WTC11 (cell line): ENCODE measurements around the gene PRLR. TPM values are rescaled to one million over a fixed set of nuclear protein-coding genes. Genes with fewer than 3 reads are reported as not detected.

ENCODE experiments used
- ATAC-seq: fragments of 200-7000 bp; cut with Tn5 transposase; 2 replicates; pipeline ENCODE4 v1.10.0; 2021; ENCODE audit warnings: mild to moderate bottlenecking, moderate library complexity
- CTCF ChIA-PET: fragments of 300-600 bp; sonication (Branson Sonifier 250); formaldehyde crosslinking; loops from one replicate; lab custom pipeline; 2021; ENCODE audit warnings: antibody characterized with exemption; lab: Charles Lee
- POLR2A ChIA-PET: fragments of 350-600 bp; sonication (Branson Sonifier 250); formaldehyde crosslinking; loops from one replicate; lab custom pipeline; 2021; ENCODE audit warnings: antibody characterized with exemption; lab: Charles Lee
- DNase-seq: peaks from one replicate; pipeline ENCODE4 v3.0.0; 2021; ENCODE audit warnings: low spot score
- H3K27ac Mint-ChIP-seq: 2 replicates; pipeline ENCODE4 v1.8.0; 2021; ENCODE audit warnings: mixed read lengths
- H3K27me3 Mint-ChIP-seq: 2 replicates; pipeline ENCODE4 v1.8.0; 2021; ENCODE audit warnings: low read depth, mild to moderate bottlenecking, moderate library complexity, mixed read lengths
- H3K36me3 Mint-ChIP-seq: 2 replicates; pipeline ENCODE4 v1.8.0; 2021; ENCODE audit warnings: mixed read lengths
- H3K4me1 Mint-ChIP-seq: 2 replicates; pipeline ENCODE4 v1.8.0; 2022; ENCODE audit warnings: mixed read lengths
- H3K4me3 Mint-ChIP-seq: 2 replicates; pipeline ENCODE4 v1.8.0; 2021; ENCODE audit warnings: mild to moderate bottlenecking, moderate library complexity, mixed read lengths
- H3K9me3 Mint-ChIP-seq: 2 replicates; pipeline ENCODE4 v1.8.0; 2021; ENCODE audit warnings: mixed read lengths
- CREB1 ChIP-seq: sonication (generic); formaldehyde crosslinking; IDR thresholded peaks from 2 replicates; pipeline ENCODE4 v1.8.0; 2023; ENCODE audit warnings: mild to moderate bottlenecking, missing genetic modification reagents
- FOXJ3 ChIP-seq: sonication (generic); formaldehyde crosslinking; IDR thresholded peaks from 2 replicates; pipeline ENCODE4 v1.9.0; 2021; ENCODE audit warnings: missing genetic modification reagents, mild to moderate bottlenecking, borderline replicate concordance
- GABPB1 ChIP-seq: sonication (generic); formaldehyde crosslinking; IDR thresholded peaks from 2 replicates; pipeline ENCODE4 v1.8.1; 2023; ENCODE audit warnings: mild to moderate bottlenecking, missing genetic modification reagents
- GRHL2 ChIP-seq: fragments of 250-450 bp; sonication (Bioruptor Pico); IDR thresholded peaks from 2 replicates; pipeline ENCODE4 v1.8.0; 2022; ENCODE audit warnings: mild to moderate bottlenecking, moderate library complexity; ENCODE audit not compliant: insufficient replicate concordance, severe bottlenecking
- IRF2 ChIP-seq: sonication (generic); formaldehyde crosslinking; IDR thresholded peaks from 2 replicates; pipeline ENCODE4 v1.8.0; 2022; ENCODE audit warnings: low read depth, missing genetic modification reagents, borderline replicate concordance
- NR3C1 ChIP-seq: sonication (generic); formaldehyde crosslinking; conservative IDR thresholded peaks from 2 replicates; pipeline ENCODE4 v1.8.1; 2023; ENCODE audit warnings: low read depth, mild to moderate bottlenecking, missing genetic modification reagents
- PRRX2 ChIP-seq: fragments of 250-450 bp; sonication (Bioruptor Pico); IDR thresholded peaks from 2 replicates; pipeline ENCODE4 v1.8.0; 2021; ENCODE audit warnings: mild to moderate bottlenecking
- SMAD4 ChIP-seq: sonication (generic); formaldehyde crosslinking; IDR thresholded peaks from 2 replicates; pipeline ENCODE4 v1.8.0; 2022; ENCODE audit warnings: mild to moderate bottlenecking, missing genetic modification reagents
- TCF7 ChIP-seq: sonication (generic); formaldehyde crosslinking; IDR thresholded peaks from 2 replicates; pipeline ENCODE4 v1.8.0; 2022; ENCODE audit warnings: mild to moderate bottlenecking, low read depth, missing genetic modification reagents, moderate library complexity
- ZBTB21 ChIP-seq: sonication (generic); formaldehyde crosslinking; IDR thresholded peaks from 2 replicates; pipeline ENCODE4 v1.8.1; 2023; ENCODE audit warnings: mild to moderate bottlenecking, missing genetic modification reagents, borderline replicate concordance
- ZNF232 ChIP-seq: sonication (generic); formaldehyde crosslinking; IDR thresholded peaks from 2 replicates; pipeline ENCODE4 v1.8.0; 2022; ENCODE audit warnings: mild to moderate bottlenecking, missing genetic modification reagents
- ZNF671 ChIP-seq: fragments of 250-450 bp; sonication (Bioruptor Pico); IDR thresholded peaks from 2 replicates; pipeline ENCODE4 v1.8.0; 2021; ENCODE audit warnings: mild to moderate bottlenecking
- total RNA-seq: library from RNA; stranded (reverse); gene quantifications from 3 replicates; pipeline ENCODE4 v1.2.3, GENCODE V29; 2021
- TF ChIP-seq, protein P1 (sequence below): fragments of 250-450 bp; sonication (Bioruptor Pico); IDR thresholded peaks from 2 replicates; pipeline ENCODE4 v1.9.0; 2021; ENCODE audit warnings: mild to moderate bottlenecking
- TF ChIP-seq, protein P2 (sequence below): sonication (generic); formaldehyde crosslinking; IDR thresholded peaks from 2 replicates; pipeline ENCODE4 v1.8.1; 2022; ENCODE audit warnings: missing genetic modification reagents, borderline replicate concordance
- TF ChIP-seq, protein P3 (sequence below): sonication (generic); formaldehyde crosslinking; IDR thresholded peaks from 2 replicates; pipeline ENCODE4 v1.8.1; 2023; ENCODE audit warnings: mild to moderate bottlenecking, missing genetic modification reagents
- TF ChIP-seq, protein P4 (sequence below): fragments of 250-450 bp; sonication (Bioruptor Pico); IDR thresholded peaks from 2 replicates; pipeline ENCODE4 v1.9.0; 2021; ENCODE audit warnings: mild to moderate bottlenecking, borderline replicate concordance
- TF ChIP-seq, protein P5 (sequence below): fragments of 250-450 bp; sonication (Bioruptor Pico); IDR thresholded peaks from 2 replicates; pipeline ENCODE4 v2.1.2; 2022; ENCODE audit warnings: mild to moderate bottlenecking, moderate library complexity
- TF ChIP-seq, protein P6 (sequence below): sonication (generic); formaldehyde crosslinking; conservative IDR thresholded peaks from 2 replicates; pipeline ENCODE4 v1.8.1; 2023; ENCODE audit warnings: mild to moderate bottlenecking, low read depth, missing genetic modification reagents, moderate library complexity
- TF ChIP-seq, protein P7 (sequence below): fragments of 200-600 bp; IDR thresholded peaks from 2 replicates; pipeline ENCODE4 v1.8.0; 2022; ENCODE audit warnings: antibody characterized with exemption

The PRLR gene
- total RNA-seq, 1 experiment from 2014 or later = 3.2 TPM

DNA sequence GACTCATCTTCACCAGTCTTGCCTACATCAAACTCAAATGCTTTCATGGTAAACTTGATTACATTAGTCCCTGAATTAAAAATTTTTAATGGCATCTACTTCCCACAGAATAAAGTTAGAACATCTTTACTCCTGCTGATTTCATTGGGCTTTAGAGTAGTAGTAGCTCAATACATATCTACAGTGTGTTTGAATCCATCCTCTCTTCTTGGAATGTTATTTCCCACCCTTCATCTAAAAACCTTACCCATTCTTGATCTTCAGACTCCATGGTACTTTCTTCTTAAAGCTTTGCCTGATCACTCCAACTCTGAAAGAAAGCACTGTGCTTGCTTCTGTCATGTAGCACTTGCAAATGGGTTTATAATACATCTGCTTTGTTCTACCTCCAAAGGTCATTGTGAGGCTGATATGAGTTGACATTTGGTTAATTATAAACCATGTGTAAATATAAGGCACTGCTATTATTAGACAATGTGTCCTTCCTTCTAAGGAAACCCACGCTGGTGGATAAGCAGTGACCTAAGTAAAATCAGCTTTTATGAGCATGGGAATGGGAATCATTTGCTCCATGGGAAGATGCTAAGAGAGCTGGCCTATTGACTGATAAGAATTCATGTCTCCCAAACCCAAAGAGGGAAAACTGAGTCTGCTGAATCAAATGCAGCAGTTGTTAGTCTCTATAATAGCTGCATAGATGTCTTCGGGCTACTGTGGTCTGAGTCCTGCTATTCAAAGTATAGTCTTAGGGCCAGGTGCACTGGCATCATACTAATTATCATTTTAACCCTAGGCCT lies 7.5 kb upstream of the PRLR start (continued):
- TF ChIP-seq, protein P1, sequence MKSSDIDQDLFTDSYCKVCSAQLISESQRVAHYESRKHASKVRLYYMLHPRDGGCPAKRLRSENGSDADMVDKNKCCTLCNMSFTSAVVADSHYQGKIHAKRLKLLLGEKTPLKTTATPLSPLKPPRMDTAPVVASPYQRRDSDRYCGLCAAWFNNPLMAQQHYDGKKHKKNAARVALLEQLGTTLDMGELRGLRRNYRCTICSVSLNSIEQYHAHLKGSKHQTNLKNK (CRISPR knock-in tag) = no peak
- TF ChIP-seq, protein P2, sequence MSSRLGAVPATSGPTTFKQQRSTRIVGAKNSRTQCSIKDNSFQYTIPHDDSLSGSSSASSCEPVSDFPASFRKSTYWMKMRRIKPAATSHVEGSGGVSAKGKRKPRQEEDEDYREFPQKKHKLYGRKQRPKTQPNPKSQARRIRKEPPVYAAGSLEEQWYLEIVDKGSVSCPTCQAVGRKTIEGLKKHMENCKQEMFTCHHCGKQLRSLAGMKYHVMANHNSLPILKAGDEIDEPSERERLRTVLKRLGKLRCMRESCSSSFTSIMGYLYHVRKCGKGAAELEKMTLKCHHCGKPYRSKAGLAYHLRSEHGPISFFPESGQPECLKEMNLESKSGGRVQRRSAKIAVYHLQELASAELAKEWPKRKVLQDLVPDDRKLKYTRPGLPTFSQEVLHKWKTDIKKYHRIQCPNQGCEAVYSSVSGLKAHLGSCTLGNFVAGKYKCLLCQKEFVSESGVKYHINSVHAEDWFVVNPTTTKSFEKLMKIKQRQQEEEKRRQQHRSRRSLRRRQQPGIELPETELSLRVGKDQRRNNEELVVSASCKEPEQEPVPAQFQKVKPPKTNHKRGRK (CRISPR knock-in tag) = no peak
- TF ChIP-seq, protein P3, sequence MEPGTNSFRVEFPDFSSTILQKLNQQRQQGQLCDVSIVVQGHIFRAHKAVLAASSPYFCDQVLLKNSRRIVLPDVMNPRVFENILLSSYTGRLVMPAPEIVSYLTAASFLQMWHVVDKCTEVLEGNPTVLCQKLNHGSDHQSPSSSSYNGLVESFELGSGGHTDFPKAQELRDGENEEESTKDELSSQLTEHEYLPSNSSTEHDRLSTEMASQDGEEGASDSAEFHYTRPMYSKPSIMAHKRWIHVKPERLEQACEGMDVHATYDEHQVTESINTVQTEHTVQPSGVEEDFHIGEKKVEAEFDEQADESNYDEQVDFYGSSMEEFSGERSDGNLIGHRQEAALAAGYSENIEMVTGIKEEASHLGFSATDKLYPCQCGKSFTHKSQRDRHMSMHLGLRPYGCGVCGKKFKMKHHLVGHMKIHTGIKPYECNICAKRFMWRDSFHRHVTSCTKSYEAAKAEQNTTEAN (CRISPR knock-in tag) = no peak
- no peak for TF ChIP-seq CREB1 (CRISPR knock-in tag)
- TF ChIP-seq IRF2 = no peak

DNA sequence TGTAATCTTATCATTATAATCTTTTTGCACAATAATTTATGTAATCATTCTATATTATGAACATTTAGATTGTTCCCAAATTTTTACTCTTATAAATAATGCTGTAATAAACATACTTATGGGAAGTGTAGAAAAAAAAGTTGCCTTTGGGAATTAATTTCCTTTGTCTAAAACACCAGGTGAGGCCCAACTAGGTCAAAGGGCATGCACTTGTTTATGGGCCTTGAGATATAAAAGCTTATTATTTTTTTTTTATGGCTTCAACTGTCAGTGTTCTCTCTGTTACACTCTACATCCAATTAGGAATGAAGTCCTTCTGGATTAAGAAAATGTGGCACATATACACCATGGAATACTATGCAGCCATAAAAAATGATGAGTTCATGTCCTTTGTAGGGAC lies 6.5 kb upstream of the PRLR start:
- Mint-ChIP-seq H3K9me3 (peaks cover 8% of the 10 kb centered on the region), H3K4me3 (no peak overlapping the region), H3K27ac (no peak overlapping the region), H3K36me3 (no peaks in the 10 kb centered on the region), H3K4me1 (peaks cover 21% of the 10 kb centered on the region), H3K27me3 (no peaks in the 10 kb centered on the region)
- POLR2A ChIA-PET = no interaction called here
- ATAC-seq (no peak), DNase-seq (no peak)
- CTCF ChIA-PET = no interaction called here
- TF ChIP-seq PRRX2 (CRISPR knock-in tag) = no peak
- TF ChIP-seq, protein P4, sequence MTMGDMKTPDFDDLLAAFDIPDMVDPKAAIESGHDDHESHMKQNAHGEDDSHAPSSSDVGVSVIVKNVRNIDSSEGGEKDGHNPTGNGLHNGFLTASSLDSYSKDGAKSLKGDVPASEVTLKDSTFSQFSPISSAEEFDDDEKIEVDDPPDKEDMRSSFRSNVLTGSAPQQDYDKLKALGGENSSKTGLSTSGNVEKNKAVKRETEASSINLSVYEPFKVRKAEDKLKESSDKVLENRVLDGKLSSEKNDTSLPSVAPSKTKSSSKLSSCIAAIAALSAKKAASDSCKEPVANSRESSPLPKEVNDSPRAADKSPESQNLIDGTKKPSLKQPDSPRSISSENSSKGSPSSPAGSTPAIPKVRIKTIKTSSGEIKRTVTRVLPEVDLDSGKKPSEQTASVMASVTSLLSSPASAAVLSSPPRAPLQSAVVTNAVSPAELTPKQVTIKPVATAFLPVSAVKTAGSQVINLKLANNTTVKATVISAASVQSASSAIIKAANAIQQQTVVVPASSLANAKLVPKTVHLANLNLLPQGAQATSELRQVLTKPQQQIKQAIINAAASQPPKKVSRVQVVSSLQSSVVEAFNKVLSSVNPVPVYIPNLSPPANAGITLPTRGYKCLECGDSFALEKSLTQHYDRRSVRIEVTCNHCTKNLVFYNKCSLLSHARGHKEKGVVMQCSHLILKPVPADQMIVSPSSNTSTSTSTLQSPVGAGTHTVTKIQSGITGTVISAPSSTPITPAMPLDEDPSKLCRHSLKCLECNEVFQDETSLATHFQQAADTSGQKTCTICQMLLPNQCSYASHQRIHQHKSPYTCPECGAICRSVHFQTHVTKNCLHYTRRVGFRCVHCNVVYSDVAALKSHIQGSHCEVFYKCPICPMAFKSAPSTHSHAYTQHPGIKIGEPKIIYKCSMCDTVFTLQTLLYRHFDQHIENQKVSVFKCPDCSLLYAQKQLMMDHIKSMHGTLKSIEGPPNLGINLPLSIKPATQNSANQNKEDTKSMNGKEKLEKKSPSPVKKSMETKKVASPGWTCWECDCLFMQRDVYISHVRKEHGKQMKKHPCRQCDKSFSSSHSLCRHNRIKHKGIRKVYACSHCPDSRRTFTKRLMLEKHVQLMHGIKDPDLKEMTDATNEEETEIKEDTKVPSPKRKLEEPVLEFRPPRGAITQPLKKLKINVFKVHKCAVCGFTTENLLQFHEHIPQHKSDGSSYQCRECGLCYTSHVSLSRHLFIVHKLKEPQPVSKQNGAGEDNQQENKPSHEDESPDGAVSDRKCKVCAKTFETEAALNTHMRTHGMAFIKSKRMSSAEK (CRISPR knock-in tag) = no peak
- TF ChIP-seq GABPB1 (CRISPR knock-in tag) = no peak
- no peak for TF ChIP-seq IRF2
- TF ChIP-seq GRHL2 (CRISPR knock-in tag) = no peak
- TF ChIP-seq, protein P5, sequence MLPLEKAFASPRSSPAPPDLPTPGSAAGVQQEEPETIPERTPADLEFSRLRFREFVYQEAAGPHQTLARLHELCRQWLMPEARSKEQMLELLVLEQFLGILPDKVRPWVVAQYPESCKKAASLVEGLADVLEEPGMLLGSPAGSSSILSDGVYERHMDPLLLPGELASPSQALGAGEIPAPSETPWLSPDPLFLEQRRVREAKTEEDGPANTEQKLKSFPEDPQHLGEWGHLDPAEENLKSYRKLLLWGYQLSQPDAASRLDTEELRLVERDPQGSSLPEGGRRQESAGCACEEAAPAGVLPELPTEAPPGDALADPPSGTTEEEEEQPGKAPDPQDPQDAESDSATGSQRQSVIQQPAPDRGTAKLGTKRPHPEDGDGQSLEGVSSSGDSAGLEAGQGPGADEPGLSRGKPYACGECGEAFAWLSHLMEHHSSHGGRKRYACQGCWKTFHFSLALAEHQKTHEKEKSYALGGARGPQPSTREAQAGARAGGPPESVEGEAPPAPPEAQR = no peak
- TF ChIP-seq FOXJ3 (CRISPR knock-in tag) = no peak
- TF ChIP-seq NR3C1 = no peak
- TF ChIP-seq, protein P6, sequence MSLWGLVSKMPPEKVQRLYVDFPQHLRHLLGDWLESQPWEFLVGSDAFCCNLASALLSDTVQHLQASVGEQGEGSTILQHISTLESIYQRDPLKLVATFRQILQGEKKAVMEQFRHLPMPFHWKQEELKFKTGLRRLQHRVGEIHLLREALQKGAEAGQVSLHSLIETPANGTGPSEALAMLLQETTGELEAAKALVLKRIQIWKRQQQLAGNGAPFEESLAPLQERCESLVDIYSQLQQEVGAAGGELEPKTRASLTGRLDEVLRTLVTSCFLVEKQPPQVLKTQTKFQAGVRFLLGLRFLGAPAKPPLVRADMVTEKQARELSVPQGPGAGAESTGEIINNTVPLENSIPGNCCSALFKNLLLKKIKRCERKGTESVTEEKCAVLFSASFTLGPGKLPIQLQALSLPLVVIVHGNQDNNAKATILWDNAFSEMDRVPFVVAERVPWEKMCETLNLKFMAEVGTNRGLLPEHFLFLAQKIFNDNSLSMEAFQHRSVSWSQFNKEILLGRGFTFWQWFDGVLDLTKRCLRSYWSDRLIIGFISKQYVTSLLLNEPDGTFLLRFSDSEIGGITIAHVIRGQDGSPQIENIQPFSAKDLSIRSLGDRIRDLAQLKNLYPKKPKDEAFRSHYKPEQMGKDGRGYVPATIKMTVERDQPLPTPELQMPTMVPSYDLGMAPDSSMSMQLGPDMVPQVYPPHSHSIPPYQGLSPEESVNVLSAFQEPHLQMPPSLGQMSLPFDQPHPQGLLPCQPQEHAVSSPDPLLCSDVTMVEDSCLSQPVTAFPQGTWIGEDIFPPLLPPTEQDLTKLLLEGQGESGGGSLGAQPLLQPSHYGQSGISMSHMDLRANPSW (CRISPR knock-in tag) = no peak
- no peak for TF ChIP-seq SMAD4 (CRISPR knock-in tag)
- TF ChIP-seq TCF7 = no peak
- TF ChIP-seq ZBTB21 (CRISPR knock-in tag) = no peak
- no peak for TF ChIP-seq ZNF671 (CRISPR knock-in tag)
- TF ChIP-seq ZNF232 (CRISPR knock-in tag) = no peak
- TF ChIP-seq, protein P2 (CRISPR knock-in tag) = no peak
- TF ChIP-seq, protein P7, sequence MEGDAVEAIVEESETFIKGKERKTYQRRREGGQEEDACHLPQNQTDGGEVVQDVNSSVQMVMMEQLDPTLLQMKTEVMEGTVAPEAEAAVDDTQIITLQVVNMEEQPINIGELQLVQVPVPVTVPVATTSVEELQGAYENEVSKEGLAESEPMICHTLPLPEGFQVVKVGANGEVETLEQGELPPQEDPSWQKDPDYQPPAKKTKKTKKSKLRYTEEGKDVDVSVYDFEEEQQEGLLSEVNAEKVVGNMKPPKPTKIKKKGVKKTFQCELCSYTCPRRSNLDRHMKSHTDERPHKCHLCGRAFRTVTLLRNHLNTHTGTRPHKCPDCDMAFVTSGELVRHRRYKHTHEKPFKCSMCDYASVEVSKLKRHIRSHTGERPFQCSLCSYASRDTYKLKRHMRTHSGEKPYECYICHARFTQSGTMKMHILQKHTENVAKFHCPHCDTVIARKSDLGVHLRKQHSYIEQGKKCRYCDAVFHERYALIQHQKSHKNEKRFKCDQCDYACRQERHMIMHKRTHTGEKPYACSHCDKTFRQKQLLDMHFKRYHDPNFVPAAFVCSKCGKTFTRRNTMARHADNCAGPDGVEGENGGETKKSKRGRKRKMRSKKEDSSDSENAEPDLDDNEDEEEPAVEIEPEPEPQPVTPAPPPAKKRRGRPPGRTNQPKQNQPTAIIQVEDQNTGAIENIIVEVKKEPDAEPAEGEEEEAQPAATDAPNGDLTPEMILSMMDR = no peak
